Neural progenitor cell (in vitro differentiated cells): ENCODE measurements around the gene ALG6. TPM values are rescaled to one million over a fixed set of nuclear protein-coding genes. Genes with fewer than 3 reads are reported as not detected.
"Not testable (repeated sequence)": the region's sequence is repeated elsewhere in the genome, so short reads cannot be mapped to it uniquely, and the experiment has no call there.

ENCODE experiments used
- DNase-seq: peaks from one replicate; pipeline ENCODE4 v3.0.0-alpha.2; 2016; ENCODE audit warnings: low spot score
- H2AFZ ChIP-seq: fragments of 200-600 bp; sonication (generic); replicated peaks from 2 replicates; pipeline ENCODE4 v1.6.1; 2016; ENCODE audit warnings: antibody characterized with exemption
- H3F3A ChIP-seq: fragments of 200-600 bp; sonication (generic); 2 replicates; pipeline ENCODE4 v1.6.1; 2016; ENCODE audit warnings: antibody characterized with exemption, low read depth
- H3K27ac ChIP-seq: fragments of 200-600 bp; sonication (generic); 2 replicates; pipeline ENCODE4 v1.5.1; 2016; ENCODE audit warnings: mild to moderate bottlenecking
- H3K27me3 ChIP-seq: fragments of 200-600 bp; sonication (generic); 2 replicates; pipeline ENCODE4 v1.6.1; 2016; ENCODE audit warnings: mild to moderate bottlenecking, moderate library complexity
- H3K36me3 ChIP-seq: fragments of 200-600 bp; sonication (generic); 2 replicates; pipeline ENCODE4 v1.5.1; 2016
- H3K4me1 ChIP-seq: fragments of 200-600 bp; sonication (generic); 2 replicates; pipeline ENCODE4 v1.6.1; 2016; ENCODE audit warnings: mixed run types
- H3K4me2 ChIP-seq: fragments of 200-600 bp; sonication (generic); 2 replicates; pipeline ENCODE4 v1.6.1; 2016
- H3K4me3 ChIP-seq: fragments of 200-600 bp; sonication (generic); 2 replicates; pipeline ENCODE4 v1.5.1; 2016
- H3K79me2 ChIP-seq: fragments of 200-600 bp; sonication (generic); 2 replicates; pipeline ENCODE4 v1.6.1; 2016; ENCODE audit warnings: low read depth
- H3K9ac ChIP-seq: fragments of 200-600 bp; sonication (generic); 2 replicates; pipeline ENCODE4 v1.6.1; 2016
- H3K9me3 ChIP-seq: fragments of 200-600 bp; sonication (generic); 2 replicates; pipeline ENCODE4 v1.5.1; 2016; ENCODE audit warnings: low read depth
- H4K20me1 ChIP-seq: fragments of 200-600 bp; sonication (generic); 2 replicates; pipeline ENCODE4 v1.6.1; 2016; ENCODE audit warnings: low read depth
- H3K27ac Mint-ChIP-seq: 3 replicates; pipeline ENCODE4 v1.8.0; 2021; ENCODE audit warnings: mixed read lengths
- H3K27me3 Mint-ChIP-seq: 2 replicates; pipeline ENCODE4 v1.8.0; 2022; ENCODE audit warnings: low read depth, mild to moderate bottlenecking, inconsistent platforms, moderate library complexity, mixed read lengths; ENCODE audit not compliant: insufficient read depth
- H3K36me3 Mint-ChIP-seq: 3 replicates; pipeline ENCODE4 v1.8.0; 2021; ENCODE audit warnings: mixed read lengths
- H3K4me1 Mint-ChIP-seq: 3 replicates; pipeline ENCODE4 v1.8.0; 2021; ENCODE audit warnings: mixed read lengths
- H3K4me3 Mint-ChIP-seq: 3 replicates; pipeline ENCODE4 v1.8.0; 2021; ENCODE audit warnings: mild to moderate bottlenecking, moderate library complexity, mixed read lengths
- H3K9me3 Mint-ChIP-seq: 3 replicates; pipeline ENCODE4 v1.8.0; 2020; ENCODE audit warnings: mixed read lengths
- CTCF ChIP-seq: fragments of 200-600 bp; sonication (generic); IDR thresholded peaks from 2 replicates; pipeline ENCODE4 v1.5.1; 2017; ENCODE audit warnings: antibody characterized with exemption, mild to moderate bottlenecking
- EZH2 ChIP-seq: fragments of 200-600 bp; sonication (generic); IDR thresholded peaks from 2 replicates; pipeline ENCODE4 v1.6.1; 2017; ENCODE audit warnings: antibody characterized with exemption, mild to moderate bottlenecking, moderate library complexity
- EZH2phosphoT487 ChIP-seq: fragments of 200-600 bp; sonication (generic); IDR thresholded peaks from 2 replicates; pipeline ENCODE4 v1.6.1; 2017; ENCODE audit warnings: antibody characterized with exemption
- total RNA-seq: library from RNA; depleted of rRNA; stranded (reverse); fragments of >200 nt; gene quantifications from 2 replicates; pipeline ENCODE4 v1.2.3, GENCODE V29; 2015; ENCODE audit warnings: low replicate concordance

ALG6 gene
- total RNA-seq, 1 donor from 2014 or later, result 41.7 TPM

GRCh38 chr1:63463248-63463647 is 95.8 kb downstream of the ALG6 start:
- H3K4me1 Mint-ChIP-seq, result no peaks in the 10 kb centered on the region
- no peak overlapping the region for H3K9ac ChIP-seq
- no peak for DNase-seq
- H3K79me2 ChIP-seq, result no peaks in the 10 kb centered on the region
- no peaks in the 10 kb centered on the region for H3K27me3 Mint-ChIP-seq
- no peak overlapping the region for H3K4me2 ChIP-seq
- H3K36me3 ChIP-seq, result peaks cover 15% of the 10 kb centered on the region
- H3K4me3 ChIP-seq, result no peak overlapping the region
- no peaks in the 10 kb centered on the region for H3K4me1 ChIP-seq
- TF ChIP-seq EZH2phosphoT487, result no peak
- no peak for TF ChIP-seq EZH2
- TF ChIP-seq CTCF, result no peak
- H3F3A ChIP-seq, result no peaks in the 10 kb centered on the region
- no peaks in the 10 kb centered on the region for H3K27me3 ChIP-seq
- H4K20me1 ChIP-seq, result no peaks in the 10 kb centered on the region
- H3K27ac ChIP-seq, result no peak overlapping the region
- H3K36me3 Mint-ChIP-seq, result peaks cover 26% of the 10 kb centered on the region
- H3K9me3 ChIP-seq, result peaks cover 15% of the 10 kb centered on the region
- H3K27ac Mint-ChIP-seq, result no peak overlapping the region
- no peak overlapping the region for H3K4me3 Mint-ChIP-seq
- H3K9me3 Mint-ChIP-seq, result peaks cover 21% of the 10 kb centered on the region
- no peak overlapping the region for H2AFZ ChIP-seq

GRCh38 chr1:63466181-63466580 is 98.8 kb downstream of the ALG6 start:
- Histone ChIP-seq H3K27ac (no peak overlapping the region), H2AFZ (no peak overlapping the region), H3K36me3 (peaks cover 18% of the 10 kb centered on the region), H3F3A (no peaks in the 10 kb centered on the region), H3K4me3 (no peak overlapping the region), H3K27me3 (no peaks in the 10 kb centered on the region), H4K20me1 (no peaks in the 10 kb centered on the region), H3K4me2 (no peak overlapping the region), H3K4me1 (no peaks in the 10 kb centered on the region), H3K79me2 (no peaks in the 10 kb centered on the region), H3K9me3 (peaks cover 15% of the 10 kb centered on the region), H3K9ac (no peak overlapping the region)
- H3K27me3 Mint-ChIP-seq, result peaks cover 3% of the 10 kb centered on the region
- no peak overlapping the region for H3K27ac Mint-ChIP-seq
- peaks cover 22% of the 10 kb centered on the region for H3K9me3 Mint-ChIP-seq
- H3K36me3 Mint-ChIP-seq, result peaks cover 32% of the 10 kb centered on the region
- no peak for TF ChIP-seq CTCF
- TF ChIP-seq EZH2, result no peak
- TF ChIP-seq EZH2phosphoT487, result no peak
- H3K4me3 Mint-ChIP-seq, result no peak overlapping the region
- no peaks in the 10 kb centered on the region for H3K4me1 Mint-ChIP-seq
- DNase-seq, result no peak

- H3K4me3 Mint-ChIP-seq, result no peak overlapping the region
- TF ChIP-seq EZH2phosphoT487, result no peak
- no peak for TF ChIP-seq CTCF
- no peak for DNase-seq
- H4K20me1 ChIP-seq, result no peaks in the 10 kb centered on the region
- no peaks in the 10 kb centered on the region for H3K4me1 Mint-ChIP-seq
- H3K4me3 ChIP-seq, result no peak overlapping the region
- H3K4me2 ChIP-seq, result no peak overlapping the region
- peaks cover 9% of the 10 kb centered on the region for H3K9me3 ChIP-seq
- H3K27me3 Mint-ChIP-seq, result peaks cover 3% of the 10 kb centered on the region
- H3K9me3 Mint-ChIP-seq, result peaks cover 22% of the 10 kb centered on the region
- H3K27ac Mint-ChIP-seq, result no peak overlapping the region
- H3K9ac ChIP-seq, result no peak overlapping the region
- H3K27me3 ChIP-seq, result no peaks in the 10 kb centered on the region
- H3K79me2 ChIP-seq, result no peaks in the 10 kb centered on the region
- peaks cover 30% of the 10 kb centered on the region for H3K36me3 Mint-ChIP-seq
- no peaks in the 10 kb centered on the region for H3K4me1 ChIP-seq
- no peak overlapping the region for H3K27ac ChIP-seq
- H3F3A ChIP-seq, result no peaks in the 10 kb centered on the region
- no peak overlapping the region for H2AFZ ChIP-seq
- H3K36me3 ChIP-seq, result peaks cover 16% of the 10 kb centered on the region
Observed at GRCh38 chr1:63466759-63467158, 99.3 kb downstream of the ALG6 start.

- H3K9me3 ChIP-seq, H3K4me3 Mint-ChIP-seq, DNase-seq, H3K36me3 ChIP-seq, H3K4me1 ChIP-seq, H3K79me2 ChIP-seq, H3K4me2 ChIP-seq, H2AFZ ChIP-seq, H3F3A ChIP-seq, H3K27ac Mint-ChIP-seq, H3K27me3 Mint-ChIP-seq, H3K27me3 ChIP-seq, H3K4me3 ChIP-seq, H3K4me1 Mint-ChIP-seq, H3K27ac ChIP-seq, H4K20me1 ChIP-seq, H3K9ac ChIP-seq: not testable (repeated sequence)
- H3K36me3 Mint-ChIP-seq, result peaks cover 20% of the 10 kb centered on the region
- H3K9me3 Mint-ChIP-seq, result peaks cover 14% of the 10 kb centered on the region
Observed at GRCh38 chr1:63468683-63469082, 101.3 kb downstream of the ALG6 start.
